ENCODE data around the gene RTF1.
"Not testable (repeated sequence)": the region's sequence is repeated elsewhere in the genome, so short reads cannot be mapped to it uniquely, and the experiment has no call there.

- not testable (repeated sequence) for TF ChIP-seq FOXM1 (IDR thresholded peaks at IDR 0.05; ENCODE audit: borderline replicate concordance); TARDBP (IDR thresholded peaks at IDR 0.05); PKNOX1 (IDR thresholded peaks at IDR 0.05); FOXA1 (IDR thresholded peaks at IDR 0.05); ZNF384 (IDR thresholded peaks at IDR 0.05); FOXK2 (IDR thresholded peaks at IDR 0.05); CTBP1 (IDR thresholded peaks at IDR 0.05; ENCODE audit: borderline replicate concordance); ELF4 (IDR thresholded peaks at IDR 0.05); HDGF (IDR thresholded peaks at IDR 0.05; ENCODE audit: borderline replicate concordance); L3MBTL2 (conservative IDR thresholded peaks at IDR 0.05); BHLHE40 (IDR thresholded peaks at IDR 0.05; ENCODE audit: borderline replicate concordance); SUZ12 (IDR thresholded peaks at IDR 0.05)
These were observed 9.0 kb downstream of the RTF1 start for GRCh38 chr15:41425907-41426306.

Measured in HEK293T (cell line).